Measurements from ENCODE around the gene MPPED1.

Gene MPPED1

GRCh38 chr22:43448048-43448447 lies 36.2 kb downstream of the MPPED1 start:
- no peak overlapping the region for H3K27ac ChIP-seq
- H3K36me3 ChIP-seq (replicated peaks): no peaks in the 10 kb centered on the region
- no peak for DNase-seq
- no peak overlapping the region for H3K4me3 ChIP-seq (ENCODE audit: low read depth, low read length)
- no peaks in the 10 kb centered on the region for H3K27me3 ChIP-seq (replicated peaks)
- no peak for TF ChIP-seq CTCF (IDR thresholded peaks at IDR 0.05; ENCODE audit: low read depth, low read length, missing control alignments)
- in situ Hi-C loops (cut with HindIII; ENCODE audit: low pct_ligation_motif_present, low sequenced_read_pairs): no loop called here

- no peak for DNase-seq
- in situ Hi-C loops (cut with HindIII; ENCODE audit: low pct_ligation_motif_present, low sequenced_read_pairs): no loop called here
- H3K27ac ChIP-seq: no peak overlapping the region
- TF ChIP-seq CTCF (IDR thresholded peaks at IDR 0.05; ENCODE audit: low read depth, low read length, missing control alignments): no peak
- H3K27me3 ChIP-seq (replicated peaks): no peaks in the 10 kb centered on the region
- H3K4me3 ChIP-seq (ENCODE audit: low read depth, low read length): no peak overlapping the region
- no peaks in the 10 kb centered on the region for H3K36me3 ChIP-seq (replicated peaks)
Observed at GRCh38 chr22:43449205-43449830, 37.5 kb downstream of the MPPED1 start.

DNA sequence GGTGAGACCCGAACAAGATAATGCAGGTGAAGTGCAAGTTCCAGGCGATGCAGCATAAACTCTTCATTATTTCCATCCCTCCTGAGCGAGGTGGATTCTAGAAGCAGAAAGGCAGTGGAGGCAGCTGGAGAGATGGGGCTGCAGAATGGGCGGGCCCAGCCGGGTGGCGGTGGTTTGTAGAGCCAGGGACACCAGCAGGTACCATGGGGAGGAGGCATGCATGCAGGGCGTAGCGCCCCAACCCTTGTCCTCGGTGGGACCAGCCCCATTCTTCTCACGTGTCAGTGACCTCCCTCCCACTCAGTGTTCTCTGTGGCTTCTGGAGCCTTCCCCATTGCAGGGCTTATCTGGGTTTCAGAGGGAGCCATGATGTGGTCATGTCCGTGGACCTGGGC lies 38.0 kb downstream of the MPPED1 start:
- Histone ChIP-seq H3K4me3 (ENCODE audit: low read depth, low read length) (no peak overlapping the region), H3K27ac (no peak overlapping the region), H3K27me3 (replicated peaks) (no peaks in the 10 kb centered on the region), H3K36me3 (replicated peaks) (no peaks in the 10 kb centered on the region)
- no peak for TF ChIP-seq CTCF (IDR thresholded peaks at IDR 0.05; ENCODE audit: low read depth, low read length, missing control alignments)
- DNase-seq: no peak
- in situ Hi-C loops (cut with HindIII; ENCODE audit: low pct_ligation_motif_present, low sequenced_read_pairs): no loop called here

DNA sequence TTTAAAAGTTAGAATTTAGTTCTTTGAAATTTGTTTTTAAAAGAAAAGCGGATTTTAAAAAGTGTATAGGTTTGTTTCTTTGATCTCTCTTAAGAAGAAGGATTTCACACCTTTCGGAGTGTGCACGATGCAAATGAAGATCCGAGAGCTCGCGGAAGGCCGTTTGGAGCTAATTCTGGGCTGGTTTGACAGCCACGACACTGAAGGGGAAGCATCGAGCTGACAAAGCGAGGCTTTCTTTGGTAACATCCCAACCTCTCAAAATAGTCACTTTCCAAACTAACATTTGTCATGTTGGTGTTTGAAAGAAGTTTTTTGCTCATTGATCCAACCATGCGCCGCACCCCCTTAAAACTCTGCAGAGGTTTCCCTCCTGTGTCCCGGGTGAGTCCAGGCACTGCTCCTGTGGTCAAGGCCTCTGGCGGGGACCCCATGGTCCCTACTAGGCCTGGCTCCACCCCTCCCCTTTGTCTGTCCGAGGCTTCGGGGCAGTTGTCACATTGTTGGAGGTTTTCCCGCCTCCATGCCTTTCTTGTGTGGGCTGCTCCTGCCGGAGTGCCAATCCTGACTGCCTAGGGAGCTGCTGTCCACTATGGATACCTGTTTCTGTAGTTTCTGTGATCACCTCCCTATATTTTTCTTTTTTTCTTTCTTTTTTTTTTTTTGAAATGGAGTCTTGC lies 39.7 kb downstream of the MPPED1 start:
- TF ChIP-seq CTCF (IDR thresholded peaks at IDR 0.05; ENCODE audit: low read depth, low read length, missing control alignments): no peak
- Histone ChIP-seq H3K27me3 (replicated peaks) (no peaks in the 10 kb centered on the region), H3K36me3 (replicated peaks) (no peaks in the 10 kb centered on the region), H3K27ac (no peak overlapping the region), H3K4me3 (ENCODE audit: low read depth, low read length) (no peak overlapping the region)
- no peak for DNase-seq
- in situ Hi-C loops (cut with HindIII; ENCODE audit: low pct_ligation_motif_present, low sequenced_read_pairs): no loop called here

GRCh38 chr22:43455846-43456245 lies 44.0 kb downstream of the MPPED1 start:
- in situ Hi-C loops (cut with HindIII; ENCODE audit: low pct_ligation_motif_present, low sequenced_read_pairs): no loop called here

More at GRCh38 chr22:43455846-43456245, 44.0 kb downstream of the MPPED1 start:
- no peak overlapping the region for H3K4me3 ChIP-seq (ENCODE audit: low read depth, low read length)
- no peak for DNase-seq
- no peak for TF ChIP-seq CTCF (IDR thresholded peaks at IDR 0.05; ENCODE audit: low read depth, low read length, missing control alignments)
- H3K36me3 ChIP-seq (replicated peaks): no peaks in the 10 kb centered on the region
- no peaks in the 10 kb centered on the region for H3K27me3 ChIP-seq (replicated peaks)
- no peak overlapping the region for H3K27ac ChIP-seq

Measured in brain microvascular endothelial cell (primary cell).